GM18505 (cell line): ENCODE measurements around the gene WASHC2A.
A peak's percentile ranks its signal among the peaks of the same experiment; 100 is the strongest.
"Not testable (repeated sequence)": the region's sequence is repeated elsewhere in the genome, so short reads cannot be mapped to it uniquely, and the experiment has no call there.

Experiments
- ATAC-seq: cut with Tn5 transposase; IDR thresholded peaks from one replicate; pipeline ENCODE4 v1.9.1; 2021; ENCODE audit not compliant: unreplicated experiment
- POLR2A ChIP-seq: IDR thresholded peaks from 4 replicates; pipeline ENCODE4 v1.6.1; 2011; ENCODE audit warnings: borderline replicate concordance; ENCODE audit not compliant: insufficient read depth, insufficient read length; ENCODE audit errors: extremely low read depth

The WASHC2A gene

GRCh38 chr10:50061548-50061947 is 6.2 kb upstream of the WASHC2A start:
- ATAC-seq: not testable (repeated sequence)

GRCh38 chr10:50063100-50063499 is 4.7 kb upstream of the WASHC2A start:
- ATAC-seq: no peak
- no peak for TF ChIP-seq POLR2A

GRCh38 chr10:50068352-50068659 is 552 bp downstream of the WASHC2A start:
- not testable (repeated sequence) for ATAC-seq

GRCh38 chr10:50075139-50075538 is 7.4 kb downstream of the WASHC2A start:
- ATAC-seq: not testable (repeated sequence)

GRCh38 chr10:50075544-50075943 is 7.8 kb downstream of the WASHC2A start:
- ATAC-seq: not testable (repeated sequence)

GRCh38 chr10:50091304-50091703 is 23.6 kb downstream of the WASHC2A start:
- not testable (repeated sequence) for ATAC-seq

- ATAC-seq: not testable (repeated sequence)
Measured at GRCh38 chr10:50092928-50093327, 25.2 kb downstream of the WASHC2A start.

GRCh38 chr10:50094630-50095029 is 26.9 kb downstream of the WASHC2A start:
- ATAC-seq: not testable (repeated sequence)

- not testable (repeated sequence) for ATAC-seq
Measured at GRCh38 chr10:50095402-50095801, 27.6 kb downstream of the WASHC2A start.

GRCh38 chr10:50096722-50097121 is 29.0 kb downstream of the WASHC2A start:
- not testable (repeated sequence) for ATAC-seq

- ATAC-seq: not testable (repeated sequence)
Measured at GRCh38 chr10:50098645-50099044, 30.9 kb downstream of the WASHC2A start.

- ATAC-seq: not testable (repeated sequence)
Measured at GRCh38 chr10:50101139-50101582, 33.4 kb downstream of the WASHC2A start.

GRCh38 chr10:50101747-50102146 is 34.0 kb downstream of the WASHC2A start:
- not testable (repeated sequence) for ATAC-seq

GRCh38 chr10:50102267-50102666 is 34.5 kb downstream of the WASHC2A start:
- ATAC-seq: peak; percentile 54

- not testable (repeated sequence) for ATAC-seq
Measured at GRCh38 chr10:50108999-50109698, 41.4 kb downstream of the WASHC2A start.

- not testable (repeated sequence) for ATAC-seq
Measured at GRCh38 chr10:50112419-50113112, 44.8 kb downstream of the WASHC2A start.

- ATAC-seq: not testable (repeated sequence)
Measured at GRCh38 chr10:50126765-50127164, 59.0 kb downstream of the WASHC2A start.

GRCh38 chr10:50127770-50128292 is 60.1 kb downstream of the WASHC2A start:
- not testable (repeated sequence) for ATAC-seq

- not testable (repeated sequence) for ATAC-seq
Measured at GRCh38 chr10:50131245-50131965, 63.7 kb downstream of the WASHC2A start.

GRCh38 chr10:50132322-50132721 is 64.6 kb downstream of the WASHC2A start:
- not testable (repeated sequence) for ATAC-seq

GRCh38 chr10:50132841-50133240 is 65.1 kb downstream of the WASHC2A start:
- ATAC-seq: not testable (repeated sequence)
